K562 (cell line): ENCODE data around the gene CEP89. TPM values are rescaled to one million over a fixed set of nuclear protein-coding genes. Genes with fewer than 3 reads are reported as not detected.

ENCODE experiments used
- polyA plus RNA-seq, 8 experiments: library from polyadenylated mRNA; depleted of rRNA in 4 of 8; stranded (reverse) in 5 of 8; unstranded in 3 of 8; fragments of >200 nt; fragmentation: Nextera tagmentation in 2 of 8; fragmentation: Illumina TruSeq in 1 of 8; extraction: Ambion mirVana in 2 of 8; extraction: Trizol in 1 of 8; gene quantifications; 2 replicates each; pipeline versions ENCODE4 v1.2.1 to v1.2.3, GENCODE V29; 2011 to 2014; ENCODE audit warnings: inconsistent platforms in 1 of 8, missing spikeins in 1 of 8
- total RNA-seq, 7 experiments: library from RNA; depleted of rRNA in 6 of 7; stranded (reverse); fragments of >200 nt in 6 of 7; fragmentation: Illumina TruSeq in 2 of 7; extraction: Trizol in 2 of 7; gene quantifications; 2 replicates each; pipeline versions ENCODE4 v1.2.1 to v1.2.3, GENCODE V29; 2011 to 2021; ENCODE audit warnings: low replicate concordance in 1 of 7
- TF ChIP-seq, protein P1 (sequence below), 2 experiments: fragments of 450-650 bp in 1 of 2; sonication (generic) in 1 of 2; formaldehyde crosslinking in 1 of 2; IDR thresholded peaks; 2 replicates each; pipeline versions ENCODE4 v1.7.1 to v1.9.0; 2016 to 2022; ENCODE audit warnings: inconsistent platforms in 1 of 2, mild to moderate bottlenecking in 1 of 2, missing genetic modification reagents in 1 of 2

CEP89 gene
- total and polyA plus RNA-seq, 9 of the 15 experiments (the other 6 are each of a cell fraction or from before 2014, with no cell fraction given) = 5.5 to 15.0 (median 7.2) TPM

DNA sequence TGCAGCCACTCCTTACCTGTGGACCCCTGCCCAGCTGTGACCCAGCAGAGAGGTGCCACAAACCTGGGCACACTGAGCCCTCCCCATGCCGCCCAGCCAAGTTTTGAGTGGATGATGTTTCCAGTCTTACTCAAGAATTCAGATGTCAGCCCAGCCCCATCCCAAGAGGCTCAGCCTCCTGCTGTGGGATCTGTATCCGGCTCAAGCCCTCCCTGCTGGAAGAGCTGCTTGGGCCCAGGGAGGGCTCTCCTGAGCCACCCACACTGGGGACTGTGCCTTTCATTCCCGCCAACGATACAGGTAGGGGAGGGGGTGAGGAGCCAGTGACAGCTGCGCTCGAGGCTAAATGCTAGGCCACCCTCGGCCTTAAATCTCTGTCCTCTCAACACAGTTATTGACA, 96.3 kb downstream of the CEP89 start (continued):
- TF ChIP-seq, protein P1, sequence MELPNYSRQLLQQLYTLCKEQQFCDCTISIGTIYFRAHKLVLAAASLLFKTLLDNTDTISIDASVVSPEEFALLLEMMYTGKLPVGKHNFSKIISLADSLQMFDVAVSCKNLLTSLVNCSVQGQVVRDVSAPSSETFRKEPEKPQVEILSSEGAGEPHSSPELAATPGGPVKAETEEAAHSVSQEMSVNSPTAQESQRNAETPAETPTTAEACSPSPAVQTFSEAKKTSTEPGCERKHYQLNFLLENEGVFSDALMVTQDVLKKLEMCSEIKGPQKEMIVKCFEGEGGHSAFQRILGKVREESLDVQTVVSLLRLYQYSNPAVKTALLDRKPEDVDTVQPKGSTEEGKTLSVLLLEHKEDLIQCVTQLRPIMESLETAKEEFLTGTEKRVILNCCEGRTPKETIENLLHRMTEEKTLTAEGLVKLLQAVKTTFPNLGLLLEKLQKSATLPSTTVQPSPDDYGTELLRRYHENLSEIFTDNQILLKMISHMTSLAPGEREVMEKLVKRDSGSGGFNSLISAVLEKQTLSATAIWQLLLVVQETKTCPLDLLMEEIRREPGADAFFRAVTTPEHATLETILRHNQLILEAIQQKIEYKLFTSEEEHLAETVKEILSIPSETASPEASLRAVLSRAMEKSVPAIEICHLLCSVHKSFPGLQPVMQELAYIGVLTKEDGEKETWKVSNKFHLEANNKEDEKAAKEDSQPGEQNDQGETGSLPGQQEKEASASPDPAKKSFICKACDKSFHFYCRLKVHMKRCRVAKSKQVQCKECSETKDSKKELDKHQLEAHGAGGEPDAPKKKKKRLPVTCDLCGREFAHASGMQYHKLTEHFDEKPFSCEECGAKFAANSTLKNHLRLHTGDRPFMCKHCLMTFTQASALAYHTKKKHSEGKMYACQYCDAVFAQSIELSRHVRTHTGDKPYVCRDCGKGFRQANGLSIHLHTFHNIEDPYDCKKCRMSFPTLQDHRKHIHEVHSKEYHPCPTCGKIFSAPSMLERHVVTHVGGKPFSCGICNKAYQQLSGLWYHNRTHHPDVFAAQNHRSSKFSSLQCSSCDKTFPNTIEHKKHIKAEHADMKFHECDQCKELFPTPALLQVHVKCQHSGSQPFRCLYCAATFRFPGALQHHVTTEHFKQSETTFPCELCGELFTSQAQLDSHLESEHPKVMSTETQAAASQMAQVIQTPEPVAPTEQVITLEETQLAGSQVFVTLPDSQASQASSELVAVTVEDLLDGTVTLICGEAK (IDR thresholded peaks at IDR 0.05) = no peak
- TF ChIP-seq, protein P1 (CRISPR knock-in tag; IDR thresholded peaks at IDR 0.05) = no peak
